HCT116 (cell line): ENCODE data around the gene DHCR7. TPM values are rescaled to one million over a fixed set of nuclear protein-coding genes. Genes with fewer than 3 reads are reported as not detected.

ENCODE experiments used
- ATAC-seq: fragments of 200-7000 bp; cut with Tn5 transposase; 2 replicates; pipeline ENCODE4 v1.9.1; 2020; ENCODE audit warnings: mild to moderate bottlenecking, moderate library complexity
- BruUV-seq: library from RNA; stranded (reverse); fragments of 400-500 nt; replicated peaks from 2 replicates; lab custom pipeline; 2021; lab: Mats Ljungman, UMichigan
- CTCF ChIA-PET: fragments of 300-600 bp; sonication (Branson Sonifier 250); formaldehyde crosslinking; loops from one replicate; lab custom pipeline; 2021; ENCODE audit warnings: antibody characterized with exemption; lab: Charles Lee
- POLR2A ChIA-PET: fragments of 300-600, 350-600 bp; sonication (Branson Sonifier 250); formaldehyde crosslinking; loops from one replicate; lab custom pipeline; 2021; ENCODE audit warnings: antibody characterized with exemption; lab: Charles Lee
- RAD21 ChIA-PET, 2 experiments: fragments of 300-600 bp; sonication (Branson Sonifier 250); formaldehyde crosslinking; loops; one replicate each; lab custom pipeline; 2023; ENCODE audit warnings: low total read pairs in 2 of 2; ENCODE audit not compliant: uncharacterized antibody in 2 of 2, unreplicated experiment in 2 of 2, low non-redundant PET in 1 of 2; lab: Charles Lee
- DNase-seq: peaks from one replicate; pipeline ENCODE4 v3.0.0-alpha.2; 2010; ENCODE audit warnings: low read depth, low spot score
- H2AFZ ChIP-seq: fragments of 200-600 bp; shearing (Covaris generic), sonication (generic); 2 replicates; pipeline ENCODE4 v1.6.1; 2017; ENCODE audit warnings: low read depth, mixed run types, mixed read lengths, antibody characterized with exemption, low read length; ENCODE audit not compliant: poor library complexity, severe bottlenecking
- H3K27ac ChIP-seq: 2 replicates; pipeline ENCODE4 v1.5.1; 2012; ENCODE audit warnings: low read depth, low read length
- H3K27me3 ChIP-seq: fragments of 200-600 bp; sonication (generic); 2 replicates; pipeline ENCODE4 v1.6.1; 2016; ENCODE audit warnings: mixed run types, low read length, mixed read lengths; ENCODE audit not compliant: insufficient read depth
- H3K36me3 ChIP-seq, 2 experiments: fragments of 200-500 bp in 1 of 2; fragments of 200-600 bp in 1 of 2; sonication (Bioruptor generic) in 1 of 2; sonication (generic) in 1 of 2; 2 replicates each; pipeline versions ENCODE4 v1.5.1 to v1.6.1; 2014 to 2016; ENCODE audit warnings: low read length in 2 of 2, inconsistent platforms in 1 of 2, mixed read lengths in 1 of 2, mixed run types in 1 of 2; ENCODE audit not compliant: insufficient read depth in 2 of 2, control insufficient read depth in 1 of 2
- H3K4me1 ChIP-seq, 2 experiments: fragments of 200-600 bp in 1 of 2; sonication (generic) in 1 of 2; 2 replicates each; pipeline versions ENCODE4 v1.5.1 to v1.6.1; 2012 to 2017; ENCODE audit warnings: low read length in 2 of 2, inconsistent platforms in 1 of 2, mild to moderate bottlenecking in 1 of 2, mixed read lengths in 1 of 2, mixed run types in 1 of 2, moderate library complexity in 1 of 2; ENCODE audit not compliant: insufficient read depth in 2 of 2, control insufficient read depth in 1 of 2
- H3K4me2 ChIP-seq: fragments of 200-600 bp; sonication (generic); 2 replicates; pipeline ENCODE4 v1.6.1; 2017; ENCODE audit warnings: mixed run types, low read length, mixed read lengths
- H3K4me3 ChIP-seq, 2 experiments: fragments of 200-600 bp in 1 of 2; sonication (generic) in 1 of 2; replicated peaks in 1 of 2; 2 replicates each; pipeline ENCODE4 v1.5.1; 2011 to 2016; ENCODE audit warnings: low read length in 2 of 2, control low read depth in 1 of 2, low read depth in 1 of 2, mild to moderate bottlenecking in 1 of 2, mixed read lengths in 1 of 2, mixed run types in 1 of 2
- H3K79me2 ChIP-seq: fragments of 200-600 bp; sonication (generic); 2 replicates; pipeline ENCODE4 v1.6.1; 2017; ENCODE audit warnings: mild to moderate bottlenecking, mixed run types, low read length, moderate library complexity, mixed read lengths; ENCODE audit not compliant: insufficient read depth
- H3K9ac ChIP-seq: fragments of 200-600 bp; sonication (generic); 2 replicates; pipeline ENCODE4 v1.6.1; 2016; ENCODE audit warnings: low read length, mixed read lengths
- H3K9me2 ChIP-seq: fragments of 200-600 bp; sonication (generic), shearing (Covaris generic); 2 replicates; pipeline ENCODE4 v1.6.1; 2017; ENCODE audit warnings: mixed run types, mild to moderate bottlenecking, moderate library complexity; ENCODE audit not compliant: insufficient read depth
- H3K9me3 ChIP-seq, 2 experiments: fragments of 200-500 bp in 1 of 2; fragments of 200-600 bp in 1 of 2; sonication (Bioruptor generic) in 1 of 2; sonication (generic) in 1 of 2; 2 replicates each; pipeline ENCODE4 v1.6.1; 2014 to 2017; ENCODE audit warnings: low read length in 2 of 2, mixed read lengths in 2 of 2, inconsistent platforms in 1 of 2, low read depth in 1 of 2, mild to moderate bottlenecking in 1 of 2, mixed run types in 1 of 2, moderate library complexity in 1 of 2; ENCODE audit not compliant: control insufficient read depth in 1 of 2, insufficient read depth in 1 of 2
- H4K20me1 ChIP-seq: fragments of 200-600 bp; sonication (generic), shearing (Covaris generic); 2 replicates; pipeline ENCODE4 v1.6.1; 2017; ENCODE audit warnings: mixed run types, mild to moderate bottlenecking, moderate library complexity; ENCODE audit not compliant: insufficient read depth
- EGR1 ChIP-seq: IDR thresholded peaks from 2 replicates; pipeline ENCODE4 v1.6.1; 2012; ENCODE audit warnings: low read depth
- EZH2 ChIP-seq: fragments of 200-600 bp; sonication (generic); IDR thresholded peaks from 2 replicates; pipeline ENCODE4 v1.6.1; 2017; ENCODE audit warnings: antibody characterized with exemption, mixed run types
- FOSL1 ChIP-seq: IDR thresholded peaks from 2 replicates; pipeline ENCODE4 v1.6.1; 2012; ENCODE audit warnings: low read depth
- POLR2A ChIP-seq: IDR thresholded peaks from 2 replicates; pipeline ENCODE4 v1.7.0; 2011; ENCODE audit warnings: borderline replicate concordance; ENCODE audit not compliant: insufficient read depth, insufficient read length; ENCODE audit errors: extremely low read depth
- POLR2AphosphoS5 ChIP-seq: IDR thresholded peaks from 2 replicates; pipeline ENCODE4 v1.6.1; 2011; ENCODE audit warnings: mild to moderate bottlenecking, low read depth, low read length, moderate library complexity
- RAD21 ChIP-seq: IDR thresholded peaks from 2 replicates; pipeline ENCODE4 v1.6.1; 2012; ENCODE audit warnings: low read depth, mild to moderate bottlenecking
- REST ChIP-seq: IDR thresholded peaks from 2 replicates; pipeline ENCODE4 v1.6.1; 2012; ENCODE audit warnings: low read depth
- SIN3A ChIP-seq: IDR thresholded peaks from 2 replicates; pipeline ENCODE4 v1.6.1; 2012; ENCODE audit warnings: low read depth
- SP1 ChIP-seq: IDR thresholded peaks from 2 replicates; pipeline ENCODE4 v1.6.1; 2012; ENCODE audit warnings: low read depth
- SRF ChIP-seq: IDR thresholded peaks from 2 replicates; pipeline ENCODE4 v1.6.1; 2012; ENCODE audit warnings: low read depth
- TCF7L2 ChIP-seq: IDR thresholded peaks from 2 replicates; pipeline ENCODE4 v1.7.0; 2011; ENCODE audit warnings: borderline replicate concordance, inconsistent platforms; ENCODE audit not compliant: insufficient read depth, insufficient read length; ENCODE audit errors: extremely low read depth
- YY1 ChIP-seq: IDR thresholded peaks from 2 replicates; pipeline ENCODE4 v1.6.1; 2011; ENCODE audit warnings: low read length, low read depth, moderate library complexity, mild to moderate bottlenecking; ENCODE audit not compliant: insufficient replicate concordance; ENCODE audit errors: extremely low read depth
- ZFX ChIP-seq: fragments of 450-650 bp; IDR thresholded peaks from 2 replicates; pipeline ENCODE4 v1.6.1; 2017
- intact Hi-C: fragments of 100-400 bp; cut with micrococcal nuclease; formaldehyde crosslinking; loops from 2 replicates; pipeline ENCODE4 v1.10.0; 2022
- total RNA-seq: library from RNA; stranded (reverse); gene quantifications from one replicate; pipeline ENCODE4 v1.2.1, GENCODE V29; 2021; ENCODE audit not compliant: unreplicated experiment
- TF ChIP-seq, protein P1 (sequence below), 3 experiments: fragments of 200-600 bp in 1 of 3; sonication (generic) in 1 of 3; IDR thresholded peaks in 2 of 3; conservative IDR thresholded peaks in 1 of 3; 2 replicates each; pipeline ENCODE4 v1.5.1; 2012 to 2017; ENCODE audit warnings: low read depth in 2 of 3, low read length in 2 of 3, antibody characterized with exemption in 1 of 3, borderline replicate concordance in 1 of 3, control low read depth in 1 of 3, mild to moderate bottlenecking in 1 of 3, mixed read lengths in 1 of 3, mixed run types in 1 of 3, moderate library complexity in 1 of 3; ENCODE audit not compliant: insufficient read depth in 1 of 3
- TF ChIP-seq, protein P2 (sequence below): IDR thresholded peaks from 2 replicates; pipeline ENCODE4 v1.6.1; 2012
- TF ChIP-seq, protein P3 (sequence below): IDR thresholded peaks from 2 replicates; pipeline ENCODE4 v1.6.1; 2011; ENCODE audit warnings: mild to moderate bottlenecking, low read length, moderate library complexity; ENCODE audit not compliant: insufficient replicate concordance; ENCODE audit errors: extremely low read depth

DHCR7 gene
- total RNA-seq, 1 experiment from 2014 or later = 115 TPM

- Histone ChIP-seq H3K9me3 (no peaks in the 10 kb centered on the region), H3K9ac (no peak overlapping the region), H3K27ac (no peak overlapping the region), H4K20me1 (no peaks in the 10 kb centered on the region), H3K36me3 (peaks cover 0 to 28% of the 10 kb centered on the region in 2 experiments; a peak in 2 of 4 replicates), H2AFZ (no peak overlapping the region), H3K4me3 (no peak overlapping the region), H3K27me3 (no peaks in the 10 kb centered on the region), H3K79me2 (no peaks in the 10 kb centered on the region), H3K4me1 (no peaks in the 10 kb centered on the region; a peak in 1 of 4 replicates), H3K4me2 (no peak overlapping the region), H3K9me2 (no peaks in the 10 kb centered on the region)
- BruUV-seq = no TSS peak
- intact Hi-C loops = no loop called here
- ChIA-PET RAD21 (no interaction called here), CTCF (no interaction called here), POLR2A (no interaction called here)
- no peak for DNase-seq
- TF ChIP-seq, protein P1, sequence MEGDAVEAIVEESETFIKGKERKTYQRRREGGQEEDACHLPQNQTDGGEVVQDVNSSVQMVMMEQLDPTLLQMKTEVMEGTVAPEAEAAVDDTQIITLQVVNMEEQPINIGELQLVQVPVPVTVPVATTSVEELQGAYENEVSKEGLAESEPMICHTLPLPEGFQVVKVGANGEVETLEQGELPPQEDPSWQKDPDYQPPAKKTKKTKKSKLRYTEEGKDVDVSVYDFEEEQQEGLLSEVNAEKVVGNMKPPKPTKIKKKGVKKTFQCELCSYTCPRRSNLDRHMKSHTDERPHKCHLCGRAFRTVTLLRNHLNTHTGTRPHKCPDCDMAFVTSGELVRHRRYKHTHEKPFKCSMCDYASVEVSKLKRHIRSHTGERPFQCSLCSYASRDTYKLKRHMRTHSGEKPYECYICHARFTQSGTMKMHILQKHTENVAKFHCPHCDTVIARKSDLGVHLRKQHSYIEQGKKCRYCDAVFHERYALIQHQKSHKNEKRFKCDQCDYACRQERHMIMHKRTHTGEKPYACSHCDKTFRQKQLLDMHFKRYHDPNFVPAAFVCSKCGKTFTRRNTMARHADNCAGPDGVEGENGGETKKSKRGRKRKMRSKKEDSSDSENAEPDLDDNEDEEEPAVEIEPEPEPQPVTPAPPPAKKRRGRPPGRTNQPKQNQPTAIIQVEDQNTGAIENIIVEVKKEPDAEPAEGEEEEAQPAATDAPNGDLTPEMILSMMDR (IDR thresholded peaks at IDR 0.05 in 2 of 3, conservative IDR thresholded peaks at IDR 0.05 in 1 of 3; ENCODE audit: borderline replicate concordance in 1 of 3, insufficient read depth in 1 of 3, low read depth in 2 of 3, low read length in 2 of 3) = no peak
- no peak for TF ChIP-seq YY1
- no peak for TF ChIP-seq FOSL1
- TF ChIP-seq REST = no peak
- TF ChIP-seq TCF7L2 = no peak
- TF ChIP-seq SIN3A = no peak
- no peak for TF ChIP-seq POLR2A
- no peak for TF ChIP-seq POLR2AphosphoS5
- TF ChIP-seq SP1 = no peak
- no peak for TF ChIP-seq ZFX
- TF ChIP-seq SRF = no peak
- no peak for TF ChIP-seq EZH2
- no peak for TF ChIP-seq EGR1
- TF ChIP-seq RAD21 = no peak
- TF ChIP-seq, protein P2, sequence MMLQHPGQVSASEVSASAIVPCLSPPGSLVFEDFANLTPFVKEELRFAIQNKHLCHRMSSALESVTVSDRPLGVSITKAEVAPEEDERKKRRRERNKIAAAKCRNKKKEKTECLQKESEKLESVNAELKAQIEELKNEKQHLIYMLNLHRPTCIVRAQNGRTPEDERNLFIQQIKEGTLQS = no peak
- TF ChIP-seq, protein P3, sequence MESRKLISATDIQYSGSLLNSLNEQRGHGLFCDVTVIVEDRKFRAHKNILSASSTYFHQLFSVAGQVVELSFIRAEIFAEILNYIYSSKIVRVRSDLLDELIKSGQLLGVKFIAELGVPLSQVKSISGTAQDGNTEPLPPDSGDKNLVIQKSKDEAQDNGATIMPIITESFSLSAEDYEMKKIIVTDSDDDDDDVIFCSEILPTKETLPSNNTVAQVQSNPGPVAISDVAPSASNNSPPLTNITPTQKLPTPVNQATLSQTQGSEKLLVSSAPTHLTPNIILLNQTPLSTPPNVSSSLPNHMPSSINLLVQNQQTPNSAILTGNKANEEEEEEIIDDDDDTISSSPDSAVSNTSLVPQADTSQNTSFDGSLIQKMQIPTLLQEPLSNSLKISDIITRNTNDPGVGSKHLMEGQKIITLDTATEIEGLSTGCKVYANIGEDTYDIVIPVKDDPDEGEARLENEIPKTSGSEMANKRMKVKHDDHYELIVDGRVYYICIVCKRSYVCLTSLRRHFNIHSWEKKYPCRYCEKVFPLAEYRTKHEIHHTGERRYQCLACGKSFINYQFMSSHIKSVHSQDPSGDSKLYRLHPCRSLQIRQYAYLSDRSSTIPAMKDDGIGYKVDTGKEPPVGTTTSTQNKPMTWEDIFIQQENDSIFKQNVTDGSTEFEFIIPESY = no peak
- ATAC-seq = no peak
Observed at GRCh38 chr11:71436861-71437260, 11.3 kb downstream of the DHCR7 start.
